Embryonic facial prominence (tissue), 1 donor: ENCODE data around the gene DOCK2.

Experiments
- DNase-seq: peaks from one replicate; pipeline ENCODE4 v3.0.0-alpha.2; 2016; ENCODE audit errors: extremely low spot score

DOCK2 gene

DNA sequence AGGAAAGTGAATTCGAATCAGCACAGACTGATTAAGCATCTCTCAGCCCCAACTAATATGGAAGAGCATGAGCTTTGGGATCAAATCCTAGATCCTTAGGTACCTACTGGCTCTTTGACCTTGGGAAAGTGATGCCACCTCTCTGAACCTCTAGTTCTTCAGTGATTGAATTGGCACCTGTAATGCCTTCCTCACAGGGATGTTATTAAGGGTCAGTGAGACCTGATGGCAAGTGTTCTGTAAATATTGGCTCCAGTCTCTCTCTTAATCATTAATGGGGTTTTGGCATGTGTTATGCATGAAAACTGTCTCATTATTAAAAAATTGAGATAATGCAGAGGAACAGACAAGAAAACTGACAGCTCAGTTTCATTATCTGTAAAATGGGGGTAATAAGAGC is 227.4 kb downstream of the DOCK2 start:
- no peak for DNase-seq

DNA sequence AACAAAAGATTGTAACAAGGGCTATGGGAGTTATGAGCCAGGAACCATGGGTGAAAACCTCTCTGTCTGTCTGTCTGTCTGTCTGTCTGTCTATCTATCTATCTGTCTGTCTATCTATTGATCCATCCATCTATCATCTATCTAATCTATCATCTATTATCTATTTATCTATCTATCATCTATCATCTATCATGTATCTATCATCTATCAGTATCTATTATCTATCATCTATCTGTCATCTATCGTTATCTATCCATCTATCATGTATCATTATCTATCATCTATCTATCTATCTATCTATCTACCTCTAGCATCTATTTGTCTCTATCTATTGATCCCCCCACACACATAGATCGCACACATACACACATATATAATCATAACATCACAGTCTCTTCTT is 230.3 kb downstream of the DOCK2 start:
- no peak for DNase-seq

DNA sequence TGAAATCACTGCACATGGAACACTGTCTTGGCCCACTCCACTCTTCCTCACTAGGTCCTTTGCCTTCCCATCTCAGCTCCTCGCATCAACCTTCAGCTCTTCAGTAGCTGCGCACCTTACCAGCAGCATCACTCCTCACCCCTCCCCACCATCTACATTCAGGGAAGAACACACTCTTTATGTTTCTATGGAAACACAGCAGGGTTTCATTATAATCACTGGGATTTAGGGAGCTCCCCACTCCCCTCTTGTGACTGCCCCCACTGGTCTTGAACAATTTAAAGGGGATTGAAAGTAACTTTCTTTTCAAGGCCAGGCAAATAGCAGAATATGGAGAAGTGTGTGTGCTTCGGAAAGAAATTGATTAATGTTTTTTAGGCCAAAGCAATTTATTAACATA is 232.0 kb downstream of the DOCK2 start:
- no peak for DNase-seq

DNA sequence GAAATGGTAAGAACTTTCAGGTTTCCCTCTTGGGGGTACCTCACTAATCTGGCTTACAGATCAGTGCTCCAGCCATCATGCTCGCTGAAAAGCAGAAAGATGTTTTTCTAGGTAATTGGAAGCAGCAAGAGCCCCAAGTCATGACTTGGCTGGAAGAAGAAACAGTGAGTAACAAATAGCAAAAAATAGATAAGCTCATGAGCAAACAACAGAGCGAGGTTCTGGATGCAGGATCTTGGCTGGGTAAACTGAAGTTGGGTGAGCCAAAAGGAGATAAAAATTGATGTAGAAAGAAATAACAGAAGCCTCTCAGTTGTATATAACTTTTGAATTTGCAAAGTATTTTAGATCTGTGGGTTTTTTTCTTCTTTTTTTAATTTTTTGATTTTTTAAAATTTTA is 233.1 kb downstream of the DOCK2 start:
- DNase-seq: no peak

DNA sequence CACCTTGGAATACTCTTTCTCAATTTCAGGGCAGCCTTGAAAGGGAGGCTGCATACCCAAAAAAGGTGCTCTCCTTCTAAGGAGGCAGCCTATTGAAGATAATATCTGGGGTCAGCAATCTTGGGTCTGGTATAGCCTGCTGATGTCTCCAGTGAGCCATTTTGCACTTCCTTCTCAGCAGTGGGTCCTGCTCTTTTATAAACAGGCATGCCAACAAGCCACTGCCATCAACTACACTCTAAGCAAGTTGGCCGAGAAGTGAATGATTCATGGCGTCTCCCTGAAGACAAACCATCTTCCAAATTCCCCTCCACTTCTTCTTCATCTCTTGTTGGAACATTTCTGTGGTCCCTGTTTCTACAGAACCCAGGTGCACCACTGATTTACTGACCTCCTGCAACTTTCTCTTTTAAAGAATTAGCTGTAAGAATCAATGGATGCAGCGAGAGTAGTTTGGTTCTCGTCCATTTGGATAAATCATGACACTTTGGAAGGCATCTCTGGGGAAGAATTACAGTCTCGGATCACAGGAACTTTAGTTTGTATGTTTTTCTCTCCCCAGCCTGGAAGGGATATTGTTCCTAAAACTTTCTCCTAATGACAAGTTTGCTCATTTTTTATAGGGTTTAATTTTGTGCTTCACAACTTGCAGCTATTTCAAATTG is 234.9 kb downstream of the DOCK2 start:
- no peak for DNase-seq

DNA sequence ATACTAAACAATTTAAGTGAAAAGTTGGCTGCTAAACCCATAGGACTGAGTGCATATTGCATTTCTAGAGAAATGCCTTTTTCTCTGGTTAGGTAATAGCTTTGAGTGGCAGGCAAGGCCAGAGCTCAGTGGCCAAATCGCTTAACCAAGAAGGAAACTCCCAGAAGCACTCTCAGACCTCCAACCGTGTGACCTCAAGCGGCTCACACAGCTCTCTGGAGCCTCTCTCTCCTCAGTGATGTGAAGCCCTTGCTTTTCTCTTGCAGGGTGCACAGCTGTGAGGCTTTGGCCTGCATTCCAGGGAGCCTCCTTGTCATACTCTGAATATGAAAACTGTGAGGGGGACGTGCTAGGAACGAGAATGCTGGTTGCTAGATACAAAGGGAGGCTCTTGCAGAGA is 236.6 kb downstream of the DOCK2 start:
- no peak for DNase-seq

DNA sequence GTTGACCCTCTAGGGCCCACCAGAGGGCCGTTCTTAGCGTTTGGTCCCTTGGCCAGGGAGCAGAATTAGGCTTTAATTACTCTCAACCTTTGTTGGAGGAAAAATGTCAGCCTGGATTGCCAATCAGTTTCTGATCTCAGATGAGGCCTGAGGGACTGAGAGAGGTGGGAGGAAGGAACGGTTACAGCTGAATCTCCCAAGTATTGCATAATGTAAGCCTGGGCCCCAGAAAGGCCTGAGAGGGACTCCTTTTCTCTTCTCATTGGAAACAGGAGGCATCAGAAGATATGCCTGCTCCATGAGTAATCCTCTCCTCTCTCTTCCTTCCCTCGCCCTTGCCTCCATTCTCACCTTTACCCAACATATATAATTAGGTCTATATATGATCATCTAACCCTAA is 237.5 kb downstream of the DOCK2 start:
- no peak for DNase-seq

DNA sequence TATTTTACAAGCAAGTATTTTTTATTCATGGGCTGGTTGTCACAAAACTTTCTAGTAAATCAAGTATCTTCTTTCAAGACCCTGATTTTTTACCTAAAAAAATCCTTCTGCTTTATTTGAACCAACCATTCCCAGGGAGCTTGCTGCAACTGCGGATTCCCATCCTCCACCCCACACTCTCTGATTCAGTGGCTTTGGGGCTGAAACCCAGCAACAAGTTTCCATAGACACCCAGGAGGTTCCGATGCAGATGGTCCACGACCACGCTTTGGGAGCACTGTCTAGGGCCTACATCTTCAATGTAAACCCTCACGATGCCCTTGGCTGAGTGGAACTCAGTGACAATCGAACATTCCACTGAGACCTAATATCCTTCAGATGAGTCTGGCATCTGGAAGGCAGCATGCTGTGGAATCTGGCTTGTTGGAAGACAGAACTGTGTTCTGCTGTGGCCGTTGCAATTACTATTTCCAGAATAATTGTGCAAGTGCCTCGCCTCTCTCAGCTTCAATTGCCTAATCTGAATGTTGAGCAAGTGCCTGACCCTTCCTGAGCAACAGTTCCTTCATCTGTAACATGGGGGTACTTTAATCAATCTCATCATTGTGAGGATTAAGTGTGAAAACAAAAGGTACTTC is 238.1 kb downstream of the DOCK2 start:
- no peak for DNase-seq

DNA sequence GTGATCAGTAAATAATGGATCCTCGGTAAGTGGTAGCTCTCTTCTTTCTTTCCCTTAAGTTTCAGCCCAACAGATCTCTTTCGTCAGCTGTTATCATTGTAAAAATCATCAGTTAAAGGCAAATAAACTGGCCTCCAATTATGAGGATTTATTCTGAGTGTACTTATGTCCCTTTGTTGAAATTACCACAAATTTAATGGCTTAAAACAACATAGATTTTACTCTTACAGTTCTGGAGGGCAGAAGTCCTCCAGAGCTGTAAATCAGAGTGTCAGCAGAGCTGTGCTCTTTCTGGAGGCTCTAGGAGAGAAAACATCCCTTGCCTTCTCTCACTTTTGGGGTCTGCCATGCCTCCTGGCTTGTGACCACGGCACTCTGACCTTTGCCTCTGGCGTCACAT is 238.7 kb downstream of the DOCK2 start:
- no peak for DNase-seq

DNA sequence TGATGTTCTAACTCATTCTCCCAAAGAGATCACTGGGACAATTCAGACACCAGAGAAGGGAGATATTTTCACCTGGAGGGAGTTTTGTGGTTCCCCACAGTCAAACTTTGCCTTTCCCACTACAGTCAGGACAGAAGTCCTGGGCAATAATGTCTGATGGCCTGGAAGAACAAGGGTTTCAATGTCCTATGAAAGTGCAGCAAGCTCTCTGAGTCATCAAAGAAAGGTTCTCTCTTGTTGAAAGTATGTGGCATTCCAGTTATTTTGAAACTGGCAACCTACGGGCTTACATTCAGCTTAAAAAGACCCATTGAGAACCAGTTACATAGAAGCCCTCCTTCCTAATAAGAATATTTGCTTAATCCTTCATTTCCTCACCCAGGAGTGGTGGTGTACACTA is 239.3 kb downstream of the DOCK2 start:
- DNase-seq: no peak

DNA sequence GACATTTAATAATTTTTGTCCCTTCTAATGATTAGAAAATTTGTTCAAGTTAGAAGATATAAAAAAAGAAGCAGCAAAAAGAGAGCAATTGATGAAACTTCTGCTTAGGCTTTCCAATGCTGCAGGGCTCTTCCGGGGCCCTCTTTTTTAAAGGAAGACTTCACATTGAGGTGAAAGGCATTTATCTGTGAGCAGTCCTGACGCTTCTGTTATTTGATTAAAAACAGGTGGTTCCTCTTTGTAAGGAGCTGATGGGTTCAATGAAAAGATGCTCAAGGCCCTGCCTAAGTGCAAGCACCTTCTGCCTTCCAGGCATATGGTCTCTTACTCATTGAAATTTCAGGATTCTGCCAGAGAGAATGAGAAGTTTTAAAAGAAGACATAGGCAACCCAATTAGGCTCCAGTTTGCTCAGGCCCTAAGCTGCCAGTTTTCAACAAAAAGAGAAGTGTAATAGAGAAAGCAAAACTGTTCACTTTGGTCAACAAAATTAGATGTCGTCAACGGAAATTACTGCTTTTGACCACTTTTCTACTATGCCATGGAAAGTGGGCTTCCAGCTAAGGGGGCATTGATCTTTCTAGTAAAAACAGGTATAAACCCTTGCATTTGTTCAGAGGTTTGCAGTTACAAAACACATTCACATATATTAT is 243.1 kb downstream of the DOCK2 start:
- no peak for DNase-seq

DNA sequence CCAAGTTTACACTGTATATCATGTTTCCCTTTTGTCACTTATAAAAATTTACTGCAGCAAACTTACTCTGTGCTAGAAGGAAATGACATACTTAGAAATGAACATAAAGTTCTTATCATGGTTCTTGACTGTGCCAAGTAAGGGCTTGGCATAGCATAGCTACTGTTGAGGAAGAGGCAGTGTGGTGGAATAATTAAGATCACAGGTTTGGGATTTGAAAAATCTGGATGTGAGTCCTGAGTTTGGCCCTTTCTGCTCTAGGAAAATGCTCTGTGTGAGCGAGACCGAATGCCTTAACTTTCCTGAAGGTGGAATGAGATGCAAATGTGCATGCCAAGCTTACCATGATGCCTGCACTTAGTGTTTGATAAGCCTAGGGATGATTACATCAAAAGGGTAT is 243.7 kb downstream of the DOCK2 start:
- DNase-seq: no peak

DNA sequence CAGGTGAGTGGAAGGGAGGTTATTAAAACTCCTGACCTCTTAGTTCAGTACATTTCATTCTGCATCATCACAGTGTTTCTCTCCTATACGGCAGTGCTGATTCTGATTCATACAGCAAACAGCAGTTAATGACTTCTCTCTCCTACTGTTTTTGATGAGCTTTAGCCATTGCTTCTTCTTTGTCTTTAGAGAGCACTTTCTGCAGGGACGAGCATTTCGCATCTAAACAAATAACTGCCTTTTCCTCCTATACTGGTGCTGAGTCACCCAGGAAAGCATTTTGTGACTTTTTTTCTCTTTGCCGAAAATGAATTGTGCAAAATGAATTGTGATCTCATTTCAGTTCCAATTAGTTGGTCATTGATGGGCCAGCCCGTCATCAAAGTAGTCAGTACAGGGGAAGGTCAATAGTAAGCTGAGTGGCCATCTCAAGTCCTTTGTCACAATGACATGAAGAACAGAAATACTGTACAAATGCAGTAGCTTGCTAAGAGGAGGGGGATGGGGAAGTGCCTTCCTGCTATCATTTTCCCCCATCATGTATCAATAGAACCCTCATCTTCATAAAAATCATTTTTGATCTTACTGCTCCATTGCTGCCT is 244.7 kb downstream of the DOCK2 start:
- DNase-seq: no peak

DNA sequence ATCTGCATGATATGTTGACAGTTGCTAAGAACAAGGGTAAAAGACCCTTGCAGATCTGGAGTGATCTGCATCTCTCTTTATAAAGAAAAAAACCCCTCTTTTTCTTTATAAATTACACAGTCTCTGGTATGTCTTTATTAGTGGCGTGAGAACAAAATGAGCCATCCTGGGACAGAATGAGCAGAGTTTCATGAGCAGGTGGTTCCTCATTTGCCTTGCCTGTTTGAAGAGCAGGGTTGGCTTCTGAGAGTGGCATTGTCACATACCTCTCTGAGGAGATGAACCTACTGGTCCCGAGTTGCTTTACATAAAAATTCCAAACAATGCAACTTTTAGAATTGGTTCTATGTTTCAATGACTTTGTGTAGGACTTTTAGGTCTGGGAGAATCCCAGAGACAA is 249.0 kb downstream of the DOCK2 start:
- no peak for DNase-seq

DNA sequence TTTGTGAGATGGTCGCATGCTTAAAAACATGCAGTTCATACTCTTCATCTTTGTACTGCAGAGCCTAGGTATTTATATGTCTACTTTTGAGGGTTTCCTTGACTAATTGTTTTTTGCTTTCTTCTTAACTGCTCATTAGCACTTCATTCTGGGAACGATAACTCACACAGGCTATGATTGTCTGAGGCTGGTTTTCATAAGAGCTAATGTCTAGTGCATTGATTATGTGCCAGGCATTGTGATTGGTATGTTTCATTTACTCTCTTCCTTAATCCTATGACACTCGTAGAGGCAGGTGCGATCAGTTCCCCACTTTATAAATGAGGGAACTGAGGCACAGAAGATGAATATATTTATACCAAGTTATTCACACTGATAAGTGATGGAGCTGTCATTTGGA is 249.6 kb downstream of the DOCK2 start:
- no peak for DNase-seq

DNA sequence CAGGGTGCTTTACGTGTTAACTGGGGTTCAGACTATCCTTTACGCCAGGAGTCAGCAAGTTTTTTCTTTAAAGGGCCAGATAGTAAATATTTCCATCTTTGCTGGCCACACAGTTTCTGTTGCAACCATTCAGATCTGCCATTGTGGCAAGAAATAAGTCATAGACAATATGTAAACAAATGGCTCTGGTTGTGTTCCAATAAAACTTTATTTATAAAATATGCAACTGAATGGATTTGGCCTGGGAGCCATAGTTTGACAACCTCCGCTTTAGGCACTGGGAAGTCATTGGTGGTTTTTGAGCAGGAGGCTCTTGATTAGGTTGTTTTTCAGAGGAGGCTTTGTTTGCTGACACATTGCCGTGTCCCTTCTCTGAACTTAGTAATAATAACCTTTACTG is 252.5 kb downstream of the DOCK2 start:
- DNase-seq: no peak

DNA sequence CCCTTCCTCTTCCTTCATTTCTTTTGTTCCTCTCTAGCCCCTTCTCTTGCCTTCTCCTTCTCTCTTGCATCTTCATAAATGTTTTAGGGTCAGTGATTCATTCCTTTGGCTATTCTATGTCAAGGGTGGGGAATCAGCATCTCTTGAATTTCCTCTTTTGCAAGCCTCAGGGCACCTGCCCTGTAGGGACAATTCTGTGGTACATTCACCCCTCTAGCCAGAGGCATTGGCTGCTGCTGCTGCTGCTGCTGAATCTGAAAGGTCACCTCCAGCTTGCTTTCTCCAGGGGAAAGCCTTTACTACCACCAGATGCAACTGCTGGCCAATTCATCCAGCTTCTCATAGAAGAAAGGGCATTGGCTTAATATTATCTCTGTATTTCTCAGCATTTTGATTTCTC is 255.9 kb downstream of the DOCK2 start:
- DNase-seq: no peak

DNA sequence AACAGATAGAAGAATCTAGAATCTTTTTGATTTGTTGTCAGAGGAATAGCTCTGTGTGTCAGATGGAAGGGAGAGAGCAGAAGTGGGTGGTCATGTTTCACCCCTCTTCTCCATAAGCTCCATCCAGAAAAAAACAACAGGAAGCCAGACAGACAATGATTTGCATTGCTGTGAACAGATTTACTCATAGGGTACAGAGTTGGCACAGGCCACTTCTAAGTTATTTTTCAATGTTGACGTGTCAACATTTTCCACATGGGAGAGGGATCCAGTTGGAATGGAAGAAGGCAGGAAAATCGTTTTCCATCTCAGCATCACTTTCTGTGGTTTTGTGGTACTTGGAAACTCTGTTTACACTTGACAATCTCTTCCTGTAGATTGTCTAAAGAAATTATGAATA is 256.5 kb downstream of the DOCK2 start:
- DNase-seq: no peak

DNA sequence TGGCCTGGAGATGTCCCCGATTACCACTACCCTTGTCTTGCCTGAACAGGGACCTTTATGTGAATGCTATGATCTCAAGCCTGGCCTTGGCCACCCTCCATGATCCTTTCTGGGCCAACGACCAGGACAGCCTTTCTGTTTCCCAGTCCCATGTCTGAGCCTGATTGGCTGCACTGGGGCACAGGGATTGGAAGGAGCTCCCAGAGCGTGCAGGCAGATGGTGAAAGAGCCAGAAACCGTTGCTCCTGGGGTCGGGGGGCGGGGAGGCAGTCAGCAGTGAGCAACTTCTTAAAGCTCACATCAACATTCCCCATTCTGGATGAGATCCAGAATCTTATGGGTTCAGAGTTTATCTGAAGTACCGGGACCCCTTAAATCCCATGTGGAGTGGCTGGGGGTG is 258.9 kb downstream of the DOCK2 start:
- DNase-seq: no peak

DNA sequence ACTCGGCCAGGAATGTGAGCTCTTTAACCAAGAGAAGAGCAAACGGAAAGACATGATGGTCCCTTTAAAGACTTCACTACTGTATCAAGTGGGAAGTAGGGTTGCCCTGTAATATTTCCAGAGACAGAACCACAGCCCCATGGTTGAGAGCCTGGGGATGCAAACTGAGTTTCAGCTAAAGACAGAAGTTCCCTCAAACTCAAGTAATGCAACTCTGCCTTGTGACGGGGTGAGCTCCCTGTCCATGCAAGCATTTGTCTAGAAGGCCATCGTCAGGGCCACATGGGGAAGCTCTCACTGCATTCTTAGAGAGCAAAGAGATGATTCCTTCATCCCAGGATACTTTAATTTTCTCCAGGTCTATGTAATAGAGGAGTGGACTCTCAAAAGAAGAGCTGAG is 260.4 kb downstream of the DOCK2 start:
- no peak for DNase-seq

DNA sequence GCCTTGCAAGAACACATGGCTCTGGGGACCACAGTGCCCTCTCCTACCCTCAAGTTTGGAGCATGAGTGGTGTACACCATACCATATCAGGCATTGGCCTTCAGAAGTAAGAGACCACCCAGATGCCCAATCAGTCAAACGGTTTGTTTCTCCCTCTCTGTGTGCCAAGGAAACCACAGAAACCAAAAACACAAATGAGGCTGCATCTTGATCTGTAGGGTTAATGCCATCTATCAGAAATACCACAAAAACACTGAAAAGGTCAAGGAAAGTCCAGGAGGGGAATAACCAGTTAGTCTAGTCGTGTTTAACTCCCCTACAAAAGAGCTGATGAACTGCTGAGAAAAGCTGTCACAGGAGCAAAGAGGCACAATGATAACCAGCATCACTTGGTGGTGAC is 264.8 kb downstream of the DOCK2 start:
- DNase-seq: no peak

DNA sequence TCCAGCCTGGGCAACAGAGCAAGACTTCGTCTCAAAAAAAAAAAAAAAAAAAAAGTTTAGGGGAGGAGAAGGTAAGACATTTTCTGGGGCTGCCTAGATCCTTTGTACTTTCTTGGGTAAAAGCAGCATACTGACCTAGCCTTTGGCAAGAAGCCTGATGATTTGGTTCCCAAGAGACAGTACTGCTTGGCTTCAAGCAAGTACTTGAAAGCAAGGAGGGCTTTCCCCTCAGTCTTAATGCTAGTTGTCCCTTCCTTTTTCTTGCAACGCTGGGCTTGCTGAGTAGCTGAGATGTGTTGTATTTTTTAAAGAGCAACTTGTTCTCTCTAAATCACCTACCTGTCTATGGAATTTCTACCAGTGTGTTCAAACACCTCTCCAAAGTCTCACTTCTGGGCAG is 267.0 kb downstream of the DOCK2 start:
- no peak for DNase-seq

DNA sequence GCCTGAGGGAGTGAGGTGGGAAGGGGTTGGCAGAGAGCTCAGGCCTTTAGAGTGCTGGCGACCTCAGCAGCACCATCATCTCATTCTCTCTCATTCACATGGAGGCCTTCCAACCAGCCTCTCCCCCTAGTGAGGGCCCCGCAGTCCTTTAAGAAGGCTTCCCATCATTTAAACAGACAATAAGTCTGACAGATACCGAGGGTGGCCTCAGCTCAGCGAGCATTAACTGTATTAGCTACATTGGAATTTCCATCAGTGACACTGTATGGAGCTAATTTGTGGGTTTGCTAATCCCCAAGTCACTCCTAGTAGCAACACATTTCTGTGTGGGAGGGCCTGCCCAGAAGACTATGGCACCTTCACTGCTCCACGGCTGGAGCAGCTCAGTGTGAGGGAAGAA is 267.4 kb downstream of the DOCK2 start:
- DNase-seq: no peak
